H1 (cell line): ENCODE data around the gene PACSIN2. TPM values are rescaled to one million over a fixed set of nuclear protein-coding genes. Genes with fewer than 3 reads are reported as not detected.

Experiments
- CTCF ChIA-PET: fragments of 300-600 bp; sonication (Branson Sonifier 250); formaldehyde crosslinking; loops from one replicate; lab custom pipeline; 2021; ENCODE audit not compliant: partially characterized antibody; lab: Charles Lee
- POLR2A ChIA-PET: fragments of 300-600 bp; sonication (Branson Sonifier 250); formaldehyde crosslinking; loops from one replicate; lab custom pipeline; 2021; ENCODE audit warnings: inconsistent platforms; ENCODE audit not compliant: partially characterized antibody; lab: Charles Lee
- DNase-seq, 2 experiments: peaks; one replicate each; pipeline versions ENCODE4 v3.0.0 to v3.0.0-alpha.2; 2010 to 2022; ENCODE audit warnings: low spot score in 2 of 2, low read depth in 1 of 2, mixed read lengths in 1 of 2
- FAIRE-seq: peaks from 2 replicates; lab custom pipeline; 2011; peaks lifted over from hg19 to GRCh38; lab: Jason Lieb, UNC
- H2AFZ ChIP-seq: 2 replicates; pipeline ENCODE4 v1.8.1; 2012; ENCODE audit warnings: low read length, inconsistent platforms
- H2AK5ac ChIP-seq: 2 replicates; pipeline ENCODE4 v1.6.1; 2013; ENCODE audit warnings: low read depth, low read length
- H2BK120ac ChIP-seq: replicated peaks from 2 replicates; pipeline ENCODE3; 2013; ENCODE audit warnings: low read depth, low read length, inconsistent platforms
- H2BK12ac ChIP-seq: 2 replicates; pipeline ENCODE4 v1.6.1; 2013; ENCODE audit warnings: low read depth, low read length
- H2BK15ac ChIP-seq: 2 replicates; pipeline ENCODE4 v1.6.1; 2013; ENCODE audit warnings: low read length
- H2BK20ac ChIP-seq: 2 replicates; pipeline ENCODE4 v1.6.1; 2013; ENCODE audit warnings: low read length
- H2BK5ac ChIP-seq: 2 replicates; pipeline ENCODE4 v1.6.1; 2013; ENCODE audit warnings: low read depth, low read length
- H3K14ac ChIP-seq: 2 replicates; pipeline ENCODE4 v1.6.1; 2013; ENCODE audit warnings: inconsistent platforms; ENCODE audit not compliant: insufficient read length
- H3K18ac ChIP-seq: 2 replicates; pipeline ENCODE4 v1.6.1; 2013; ENCODE audit warnings: low read length; ENCODE audit errors: extremely low read depth
- H3K23ac ChIP-seq: 2 replicates; pipeline ENCODE4 v1.6.1; 2013; ENCODE audit warnings: inconsistent platforms; ENCODE audit not compliant: insufficient read length
- H3K23me2 ChIP-seq: 2 replicates; pipeline ENCODE4 v1.6.1; 2013; ENCODE audit warnings: low read depth, low read length
- H3K27ac ChIP-seq: 2 replicates; pipeline ENCODE4 v1.6.1; 2011; ENCODE audit warnings: low read depth, low read length, inconsistent platforms
- H3K27me3 ChIP-seq, 4 experiments: replicated peaks in 1 of 4; 1 replicate in 1 of 4; 2 replicates in 3 of 4; pipeline versions ENCODE4 v1.6.1 to v1.8.1; 2011 to 2013; ENCODE audit warnings: low read length in 3 of 4, mild to moderate bottlenecking in 3 of 4, inconsistent platforms in 2 of 4, mixed read lengths in 2 of 4, moderate library complexity in 1 of 4; ENCODE audit not compliant: control insufficient read depth in 3 of 4, insufficient read depth in 3 of 4; ENCODE audit errors: extremely low read depth in 1 of 4
- H3K36me3 ChIP-seq, 4 experiments: 2 replicates each; pipeline versions ENCODE4 v1.6.1 to v1.8.1; 2011 to 2013; ENCODE audit warnings: mild to moderate bottlenecking in 4 of 4, low read length in 3 of 4, moderate library complexity in 2 of 4, control low read depth in 1 of 4, inconsistent platforms in 1 of 4; ENCODE audit not compliant: insufficient read depth in 4 of 4, control insufficient read depth in 2 of 4
- H3K4ac ChIP-seq: replicated peaks from 2 replicates; pipeline ENCODE3; 2013; ENCODE audit warnings: low read length, low read depth, mixed read lengths, inconsistent platforms; ENCODE audit not compliant: insufficient read length
- H3K4me1 ChIP-seq, 4 experiments: replicated peaks in 1 of 4; 1 replicate in 1 of 4; 2 replicates in 3 of 4; pipeline versions ENCODE4 v1.6.1 to v1.8.1; 2011 to 2013; ENCODE audit warnings: low read length in 3 of 4, inconsistent platforms in 2 of 4, mixed read lengths in 1 of 4; ENCODE audit not compliant: insufficient read depth in 4 of 4, control insufficient read depth in 3 of 4
- H3K4me2 ChIP-seq, 2 experiments: 2 replicates each; pipeline versions ENCODE4 v1.6.1 to v1.8.1; 2011 to 2013; ENCODE audit warnings: low read depth in 2 of 2, low read length in 2 of 2, control low read depth in 1 of 2, inconsistent platforms in 1 of 2, mild to moderate bottlenecking in 1 of 2; ENCODE audit not compliant: insufficient read depth in 1 of 2
- H3K4me3 ChIP-seq, 4 experiments: fragments of 200-600, 300-600 bp in 1 of 4; sonication (generic), shearing (Covaris generic), sonication (Bioruptor Twin) in 1 of 4; 2 replicates each; pipeline versions ENCODE4 v1.5.1 to v1.8.1; 2011 to 2016; ENCODE audit warnings: low read length in 4 of 4, low read depth in 3 of 4, control low read depth in 2 of 4, inconsistent platforms in 2 of 4, mild to moderate bottlenecking in 2 of 4, mixed read lengths in 1 of 4, moderate library complexity in 1 of 4; ENCODE audit not compliant: insufficient read depth in 2 of 4; ENCODE audit errors: extremely low read depth in 1 of 4
- H3K56ac ChIP-seq: replicated peaks from 2 replicates; pipeline ENCODE3; 2013; ENCODE audit warnings: low read depth, mild to moderate bottlenecking, mixed read lengths, low read length, inconsistent platforms; ENCODE audit not compliant: insufficient read length
- H3K79me1 ChIP-seq: 2 replicates; pipeline ENCODE4 v1.6.1; 2013; ENCODE audit warnings: low read depth, low read length, control low read depth
- H3K79me2 ChIP-seq, 2 experiments: 2 replicates each; pipeline versions ENCODE4 v1.6.1 to v1.8.1; 2012 to 2013; ENCODE audit warnings: low read length in 2 of 2, mild to moderate bottlenecking in 2 of 2, inconsistent platforms in 1 of 2; ENCODE audit not compliant: insufficient read depth in 2 of 2, control insufficient read depth in 1 of 2
- H3K9ac ChIP-seq, 4 experiments: replicated peaks in 1 of 4; 1 replicate in 1 of 4; 2 replicates in 3 of 4; pipeline versions ENCODE4 v1.6.1 to v1.8.1; 2011 to 2013; ENCODE audit warnings: low read depth in 3 of 4, low read length in 3 of 4, control low read depth in 2 of 4, mild to moderate bottlenecking in 2 of 4, moderate library complexity in 2 of 4, inconsistent platforms in 1 of 4; ENCODE audit errors: extremely low read depth in 1 of 4
- H3K9me3 ChIP-seq, 2 experiments: 2 replicates each; pipeline versions ENCODE4 v1.6.1 to v1.8.1; 2012 to 2013; ENCODE audit warnings: mild to moderate bottlenecking in 2 of 2, moderate library complexity in 2 of 2, control low read depth in 1 of 2, inconsistent platforms in 1 of 2, low read depth in 1 of 2, low read length in 1 of 2, mixed read lengths in 1 of 2; ENCODE audit not compliant: insufficient read depth in 2 of 2
- H4K20me1 ChIP-seq, 2 experiments: replicated peaks in 1 of 2; 2 replicates each; pipeline versions ENCODE3 to v1.8.1; 2011 to 2013; ENCODE audit warnings: inconsistent platforms in 2 of 2, low read length in 2 of 2, mild to moderate bottlenecking in 1 of 2; ENCODE audit not compliant: insufficient read depth in 2 of 2, control insufficient read depth in 1 of 2
- H4K5ac ChIP-seq: 2 replicates; pipeline ENCODE4 v1.6.1; 2013; ENCODE audit warnings: low read length, low read depth, mixed read lengths, inconsistent platforms; ENCODE audit not compliant: insufficient read length
- H4K8ac ChIP-seq: 2 replicates; pipeline ENCODE4 v1.8.0; 2013; ENCODE audit warnings: mild to moderate bottlenecking, moderate library complexity, low read length, inconsistent platforms; ENCODE audit not compliant: insufficient read depth; ENCODE audit errors: extremely low read depth
- H4K91ac ChIP-seq: replicated peaks from 2 replicates; pipeline ENCODE3; 2013; ENCODE audit warnings: low read length, mixed read lengths, inconsistent platforms; ENCODE audit not compliant: insufficient read length
- CEBPB ChIP-seq: IDR thresholded peaks from 2 replicates; pipeline ENCODE4 v1.6.1; 2012; ENCODE audit warnings: low read depth, low read length
- EP300 ChIP-seq, 2 experiments: IDR thresholded peaks; 1 replicate in 1 of 2; 2 replicates in 1 of 2; pipeline ENCODE4 v1.6.1; 2011 to 2012; ENCODE audit warnings: low read depth in 2 of 2, low read length in 2 of 2, mild to moderate bottlenecking in 2 of 2, borderline replicate concordance in 1 of 2, inconsistent platforms in 1 of 2, moderate library complexity in 1 of 2
- SIX5 ChIP-seq: IDR thresholded peaks from 2 replicates; pipeline ENCODE4 v1.6.1; 2011; ENCODE audit warnings: mild to moderate bottlenecking, low read depth, low read length
- WGBS, 2 experiments: shearing (Covaris generic) in 1 of 2; methylation state at CpG; one replicate each; pipeline versions ENCODE4 v1.1.6 to v1.1.7; 2013 to 2015; ENCODE audit warnings: low lambda C conversion rate in 2 of 2, mixed read lengths in 2 of 2, inconsistent platforms in 1 of 2, low coverage in 1 of 2, missing lambda C conversion rate in 1 of 2; ENCODE audit not compliant: insufficient replicate concordance in 2 of 2, insufficient coverage in 1 of 2, insufficient read length in 1 of 2; ENCODE audit errors: extremely low coverage in 1 of 2, missing lambda C conversion rate in 1 of 2; 5-methylcytosine and 5-hydroxymethylcytosine counted together
- polyA plus RNA-seq, 7 experiments: library from polyadenylated mRNA; depleted of rRNA in 3 of 7; stranded (reverse) in 5 of 7; unstranded in 2 of 7; fragments of >200 nt in 5 of 7; fragments of 200-250 nt in 2 of 7; gene quantifications; 1 replicate in 5 of 7; 2 replicates in 1 of 7; 4 replicates in 1 of 7; pipeline versions ENCODE4 v1.2.1 to v1.2.3, GENCODE V29; 2011 to 2013; ENCODE audit warnings: missing spikeins in 2 of 7, mixed read lengths in 2 of 7
- total RNA-seq: library from RNA; stranded (reverse); fragmentation: NEBNext Ultra II Directional; extraction: Animal tissue kit (Norgen Biotek cat#: 25700); gene quantifications from 2 replicates; pipeline ENCODE4 v1.2.1, GENCODE V29; 2021

PACSIN2 gene
- total and polyA plus RNA-seq, 2 of the 8 experiments (the other 6 are each of a cell fraction or from before 2014, with no cell fraction given), result 44.8 to 64.2 TPM

GRCh38 chr22:42906605-42907348 is 108.2 kb downstream of the PACSIN2 start:
- no peak for DNase-seq
- H2BK5ac ChIP-seq, result no peak overlapping the region
- H4K5ac ChIP-seq, result no peak overlapping the region
- H4K91ac ChIP-seq, result no peak overlapping the region
- POLR2A ChIA-PET, result interaction anchor here (1.2 to 3.8 kb wide), 4 partner anchors 9 to 292 kb away, joined by 3 to 18 read pairs (median 5); partner anchors contain the start of genes PACSIN2 and POLDIP3
- peaks cover 0 to 13% of the 10 kb centered on the region in 2 experiments; a peak in 1 of 4 replicates for H3K79me2 ChIP-seq
- no peak overlapping the region for H3K23ac ChIP-seq
- 74% methylated on average over 6 of the region's 6 CpGs; no CpG with 5 or more reads in 1 of the 2 experiments for WGBS, 2 experiments
- peaks cover 6 to 17% of the 10 kb centered on the region in 2 experiments for H4K20me1 ChIP-seq
- no peak overlapping the region for H2AK5ac ChIP-seq
- no peak overlapping the region for H3K4me3 ChIP-seq
- no peak overlapping the region for H3K56ac ChIP-seq
- peaks cover 0 to 13% (median 6%) of the 10 kb centered on the region in 4 experiments; a peak in 5 of 7 replicates for H3K4me1 ChIP-seq
- H3K14ac ChIP-seq, result no peak overlapping the region
- H3K4ac ChIP-seq, result no peak overlapping the region
- H2BK15ac ChIP-seq, result no peak overlapping the region
- H3K4me2 ChIP-seq, result no peak overlapping the region
- H3K9me3 ChIP-seq, result no peaks in the 10 kb centered on the region
- H2BK12ac ChIP-seq, result no peak overlapping the region
- H2BK20ac ChIP-seq, result no peak overlapping the region
- TF ChIP-seq CEBPB, result peak; percentile 93
- TF ChIP-seq SIX5, result no peak
- no peak for TF ChIP-seq EP300 (IDR thresholded peaks at IDR 0.05; ENCODE audit: borderline replicate concordance in 1 of 2, low read depth in 2 of 2, low read length in 2 of 2)
- H4K8ac ChIP-seq, result no peak overlapping the region
- CTCF ChIA-PET, result interaction anchor here (0.7 to 6.5 kb wide), 4 partner anchors 12 to 39 kb away, joined by 3 to 38 read pairs (median 7); no protein-coding TSS in a partner anchor
- no peak overlapping the region for H2BK120ac ChIP-seq
- no peaks in the 10 kb centered on the region for H3K23me2 ChIP-seq
- H3K18ac ChIP-seq, result no peak overlapping the region
- H2AFZ ChIP-seq, result no peak overlapping the region
- peaks cover 25% of the 10 kb centered on the region for H3K79me1 ChIP-seq
- no peaks in the 10 kb centered on the region for H3K27me3 ChIP-seq
- no peak for FAIRE-seq
- no peak overlapping the region for H3K27ac ChIP-seq
- H3K36me3 ChIP-seq, result peaks cover 0 to 9% (median 0%) of the 10 kb centered on the region in 4 experiments; a peak in 1 of 8 replicates
- H3K9ac ChIP-seq, result no peak overlapping the region
